ENCODE data around the gene IL26. TPM values are rescaled to one million over a fixed set of nuclear protein-coding genes. Genes with fewer than 3 reads are reported as not detected.
"Not testable (repeated sequence)": the region's sequence is repeated elsewhere in the genome, so short reads cannot be mapped to it uniquely, and the experiment has no call there.

IL26 gene
- total RNA-seq, 4 donors from 2014 or later, result not detected

- 54% methylated on average over 6 of the region's 6 CpGs for WGBS
- Histone ChIP-seq H3K36me3 (no peaks in the 10 kb centered on the region), H3K27me3 (peaks cover 0 to 6% (median 0%) of the 10 kb centered on the region in 4 donors), H3K9me3 (no peaks in the 10 kb centered on the region), H3K4me3 (no peak overlapping the region), H3K27ac (replicated peaks in 1 of 4) (no peak overlapping the region), H3K4me1 (peaks cover 0 to 22% (median 11%) of the 10 kb centered on the region in 4 donors)
- DNase-seq (ENCODE audit: extremely low spot score), result no peak
- intact Hi-C loops (cut with DNase I), result loop anchor here (10.0 kb wide), 1 partner anchor 462 kb away; the partner anchor contains the start of gene NUP107
- TF ChIP-seq POLR2A (IDR thresholded peaks at IDR 0.05; ENCODE audit: low read depth) (no peak), EP300 (IDR thresholded peaks at IDR 0.05) (no peak), POLR2AphosphoS5 (IDR thresholded peaks at IDR 0.05) (no peak), CTCF (IDR thresholded peaks at IDR 0.05) (no peak)
Observed at GRCh38 chr12:68222326-68222725, 3.3 kb downstream of the IL26 start.

- no peak for DNase-seq (ENCODE audit: extremely low spot score)
- Histone ChIP-seq H3K27ac (replicated peaks in 1 of 4) (no peak overlapping the region), H3K4me3 (no peak overlapping the region), H3K4me1 (peaks cover 0 to 22% (median 11%) of the 10 kb centered on the region in 4 donors), H3K27me3 (peaks cover 0 to 10% (median under 1%) of the 10 kb centered on the region in 4 donors), H3K9me3 (no peaks in the 10 kb centered on the region), H3K36me3 (no peaks in the 10 kb centered on the region)
- TF ChIP-seq CTCF (IDR thresholded peaks at IDR 0.05) (no peak), EP300 (IDR thresholded peaks at IDR 0.05) (no peak), POLR2AphosphoS5 (IDR thresholded peaks at IDR 0.05) (no peak), POLR2A (IDR thresholded peaks at IDR 0.05; ENCODE audit: low read depth) (no peak)
- intact Hi-C loops (cut with DNase I), result loop anchor here (10.0 kb wide), 1 partner anchor 463 kb away; the partner anchor contains the start of gene NUP107
- WGBS, result 92% methylated on average over 1 of the region's 1 CpG
Observed at GRCh38 chr12:68221497-68221896, 4.1 kb downstream of the IL26 start.

GRCh38 chr12:68210875-68211274 lies 14.7 kb downstream of the IL26 start:
- Histone ChIP-seq H3K36me3 (no peaks in the 10 kb centered on the region), H3K27ac (replicated peaks in 1 of 4) (no peak overlapping the region), H3K4me3 (no peak overlapping the region), H3K4me1 (no peaks in the 10 kb centered on the region), H3K9me3 (no peaks in the 10 kb centered on the region), H3K27me3 (peaks cover 0 to 24% (median 0%) of the 10 kb centered on the region in 4 donors)
- intact Hi-C loops (cut with DNase I), result no loop called here
- no peak for DNase-seq (ENCODE audit: extremely low spot score)
- WGBS, result 83% methylated on average over 2 of the region's 2 CpGs
- TF ChIP-seq EP300 (IDR thresholded peaks at IDR 0.05) (no peak), POLR2A (IDR thresholded peaks at IDR 0.05; ENCODE audit: low read depth) (no peak), POLR2AphosphoS5 (IDR thresholded peaks at IDR 0.05) (no peak), CTCF (IDR thresholded peaks at IDR 0.05) (no peak)

DNA sequence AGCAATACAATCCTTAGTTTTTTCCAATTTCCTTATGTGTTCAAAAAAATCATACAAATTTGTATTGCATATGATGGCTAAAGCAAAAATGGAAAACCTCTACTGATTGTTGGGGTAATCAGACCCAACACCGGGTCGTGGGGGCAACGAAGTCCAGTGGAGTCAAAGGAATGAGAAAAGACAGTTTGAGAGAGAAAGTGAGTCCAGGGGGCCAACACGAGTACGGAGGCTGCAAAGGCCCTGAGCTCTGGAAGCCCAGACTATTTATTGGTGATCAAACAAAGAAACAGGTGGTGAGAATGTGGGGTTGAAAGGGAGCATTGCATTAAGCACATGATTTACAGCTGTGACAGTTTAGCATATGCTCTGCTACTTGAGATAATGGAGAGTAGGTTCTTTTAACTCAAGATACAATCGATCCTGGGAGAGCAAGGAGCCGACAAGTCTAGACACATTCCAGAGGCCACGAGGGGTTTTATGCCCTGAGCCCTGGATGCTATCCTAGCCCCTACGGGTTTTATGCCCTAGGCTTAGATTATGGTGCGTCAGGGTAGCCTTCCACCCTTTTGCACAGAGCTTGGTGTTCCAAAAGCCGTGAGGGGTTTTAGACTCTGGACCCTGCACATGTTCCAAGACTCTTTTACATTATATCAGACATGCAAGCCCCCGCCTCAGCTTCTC lies 16.4 kb downstream of the IL26 start:
- H3K27me3 ChIP-seq; H3K27ac ChIP-seq (replicated peaks in 1 of 4); H3K4me3 ChIP-seq; H3K4me1 ChIP-seq; H3K36me3 ChIP-seq; DNase-seq (ENCODE audit: extremely low spot score); H3K9me3 ChIP-seq; intact Hi-C loops (cut with DNase I): not testable (repeated sequence)
- WGBS, result 63% methylated on average over 12 of the region's 12 CpGs

GRCh38 chr12:68207276-68207675 lies 18.3 kb downstream of the IL26 start:
- no peak overlapping the region for H3K4me3 ChIP-seq
- peaks cover 0 to 9% (median 0%) of the 10 kb centered on the region in 4 donors for H3K27me3 ChIP-seq
- no peak for DNase-seq (ENCODE audit: extremely low spot score)
- intact Hi-C loops (cut with DNase I), result no loop called here
- TF ChIP-seq POLR2A (IDR thresholded peaks at IDR 0.05; ENCODE audit: low read depth) (no peak), POLR2AphosphoS5 (IDR thresholded peaks at IDR 0.05) (no peak), EP300 (IDR thresholded peaks at IDR 0.05) (no peak), CTCF (IDR thresholded peaks at IDR 0.05) (no peak)
- H3K9me3 ChIP-seq, result no peaks in the 10 kb centered on the region
- H3K4me1 ChIP-seq, result no peaks in the 10 kb centered on the region
- H3K36me3 ChIP-seq, result no peaks in the 10 kb centered on the region
- H3K27ac ChIP-seq (replicated peaks in 1 of 4), result no peak overlapping the region

Data from esophagus muscularis mucosa (tissue), 4 donors.